Posterior cingulate gyrus (tissue), 11 donors: ENCODE data around the gene FEM1C.

Source experiments
- DNase-seq, 10 donors: peaks; one replicate each; pipeline versions ENCODE4 v3.0.0 to v3.0.0-alpha.2; 2020 to 2021; ENCODE audit warnings: mixed read lengths in 3 of 10
- intact Hi-C: fragments of 100-400 bp; cut with DNase I; formaldehyde crosslinking; loops from one replicate; pipeline ENCODE4 v1.15.1; 2023

FEM1C gene

GRCh38 chr5:115559524-115559923 lies 14.9 kb upstream of the FEM1C start:
- no peak for DNase-seq
- intact Hi-C loops = no loop called here

GRCh38 chr5:115558388-115558956 lies 13.9 kb upstream of the FEM1C start:
- intact Hi-C loops = no loop called here

GRCh38 chr5:115557667-115558387 lies 13.3 kb upstream of the FEM1C start:
- no peak for DNase-seq
- intact Hi-C loops = no loop called here

More at GRCh38 chr5:115558388-115558956, 13.9 kb upstream of the FEM1C start:
- DNase-seq = no peak

- intact Hi-C loops = no loop called here
- DNase-seq = no peak
These were observed 11.7 kb upstream of the FEM1C start for GRCh38 chr5:115556276-115556675.

GRCh38 chr5:115555084-115555633 lies 10.6 kb upstream of the FEM1C start:
- intact Hi-C loops = no loop called here
- DNase-seq = no peak

- intact Hi-C loops = no loop called here
- DNase-seq = no peak
These were observed 8.5 kb upstream of the FEM1C start for GRCh38 chr5:115553082-115553481.

GRCh38 chr5:115551415-115551814 lies 6.8 kb upstream of the FEM1C start:
- DNase-seq = no peak
- intact Hi-C loops = no loop called here

GRCh38 chr5:115549154-115549553 lies 4.6 kb upstream of the FEM1C start:
- no peak for DNase-seq
- intact Hi-C loops = loop anchor here (10.0 kb wide), 1 partner anchor 76 kb away; the partner anchor contains the start of gene TMED7

- intact Hi-C loops = loop anchor here (10.0 kb wide), 1 partner anchor 76 kb away; the partner anchor contains the start of gene TMED7
- no peak for DNase-seq
These were observed 4.1 kb upstream of the FEM1C start for GRCh38 chr5:115548683-115549082.

GRCh38 chr5:115545351-115545882 lies 842 bp upstream of the FEM1C start:
- no peak for DNase-seq

GRCh38 chr5:115544043-115544435 lies 536 bp downstream of the FEM1C start:
- peak in 4 of 10 donors; percentile 13 to 49 (median 29) for DNase-seq
- intact Hi-C loops = loop anchor here (10.0 kb wide), 1 partner anchor 81 kb away; the partner anchor contains the start of gene TMED7

More at GRCh38 chr5:115545351-115545882, 842 bp upstream of the FEM1C start:
- intact Hi-C loops = loop anchor here (1.0 to 10.0 kb wide), 2 partner anchors 26 to 79 kb away; partner anchors contain the start of gene TMED7

GRCh38 chr5:115543365-115544042 lies 1.1 kb downstream of the FEM1C start:
- DNase-seq = peak in 5 of 10 donors; percentile 16 to 88 (median 28)
- intact Hi-C loops = loop anchor here (10.0 kb wide), 1 partner anchor 81 kb away; the partner anchor contains the start of gene TMED7

- intact Hi-C loops = loop anchor here (10.0 kb wide), 1 partner anchor 82 kb away; the partner anchor contains the start of gene TMED7
- no peak for DNase-seq
These were observed 1.8 kb downstream of the FEM1C start for GRCh38 chr5:115542651-115543364.

GRCh38 chr5:115542086-115542485 lies 2.5 kb downstream of the FEM1C start:
- intact Hi-C loops = loop anchor here (10.0 kb wide), 1 partner anchor 83 kb away; the partner anchor contains the start of gene TMED7
- no peak for DNase-seq

GRCh38 chr5:115541611-115542010 lies 3.0 kb downstream of the FEM1C start:
- intact Hi-C loops = loop anchor here (10.0 kb wide), 1 partner anchor 83 kb away; the partner anchor contains the start of gene TMED7
- DNase-seq = no peak

GRCh38 chr5:115535479-115536035 lies 9.0 kb downstream of the FEM1C start:
- intact Hi-C loops = no loop called here
- no peak for DNase-seq

GRCh38 chr5:115532517-115532916 lies 12.1 kb downstream of the FEM1C start:
- DNase-seq = no peak
- intact Hi-C loops = no loop called here

- intact Hi-C loops = no loop called here
- DNase-seq = no peak
These were observed 12.7 kb downstream of the FEM1C start for GRCh38 chr5:115531787-115532367.

- intact Hi-C loops = no loop called here
- DNase-seq = no peak
These were observed 13.2 kb downstream of the FEM1C start for GRCh38 chr5:115531380-115531779.
